ENCODE data around the gene FNTB. TPM values are rescaled to one million over a fixed set of nuclear protein-coding genes. Genes with fewer than 3 reads are reported as not detected.

FNTB gene
- total RNA-seq, 1 experiment from 2014 or later: 28.1 TPM

GRCh38 chr14:65079201-65079600 lies 92.5 kb downstream of the FNTB start:
- intact Hi-C loops (cut with micrococcal nuclease): no loop called here
- no peak overlapping the region for H3K27ac ChIP-seq (ENCODE audit: low read length)
- no peak for TF ChIP-seq CTCF (conservative IDR thresholded peaks at IDR 0.05; ENCODE audit: low read depth, low read length)
- no peak for TF ChIP-seq EZH2 (IDR thresholded peaks at IDR 0.05; ENCODE audit: low read length, unreplicated experiment)
- TF ChIP-seq EZH2phosphoT487 (IDR thresholded peaks at IDR 0.05; ENCODE audit: borderline replicate concordance, low read length): no peak
- BruUV-seq (replicated peaks): no TSS peak
- H3K27me3 ChIP-seq (ENCODE audit: low read length): no peaks in the 10 kb centered on the region
- ChIA-PET POLR2A (ENCODE audit: unreplicated experiment) (no interaction called here), CTCF (no interaction called here)
- H3K9me2 ChIP-seq (replicated peaks; ENCODE audit: low read length): no peaks in the 10 kb centered on the region
- peaks cover 7% of the 10 kb centered on the region; the same call in 1 of the 2 replicates for H3K79me2 ChIP-seq (ENCODE audit: low read length)
- no peak for ATAC-seq
- H3K9ac ChIP-seq (ENCODE audit: low read length): no peak overlapping the region
- H3K4me2 ChIP-seq (ENCODE audit: low read length): no peak overlapping the region
- H2AFZ ChIP-seq (ENCODE audit: low read length): no peak overlapping the region
- H3F3A ChIP-seq (ENCODE audit: low read length, unreplicated experiment): no peaks in the 10 kb centered on the region
- peaks cover 54% of the 10 kb centered on the region for H3K36me3 ChIP-seq (ENCODE audit: low read depth, low read length)
- H3K9me3 ChIP-seq (ENCODE audit: low read length): no peaks in the 10 kb centered on the region
- H3K4me3 ChIP-seq (ENCODE audit: low read length): no peak overlapping the region
- no peaks in the 10 kb centered on the region for H3K4me1 ChIP-seq (ENCODE audit: insufficient read depth, low read length)
- H4K20me1 ChIP-seq (ENCODE audit: low read length): no peaks in the 10 kb centered on the region
- no peak for DNase-seq

GRCh38 chr14:65079768-65080167 lies 93.1 kb downstream of the FNTB start:
- no peaks in the 10 kb centered on the region for H3K9me3 ChIP-seq (ENCODE audit: low read length)
- TF ChIP-seq EZH2phosphoT487 (IDR thresholded peaks at IDR 0.05; ENCODE audit: borderline replicate concordance, low read length) (no peak), CTCF (conservative IDR thresholded peaks at IDR 0.05; ENCODE audit: low read depth, low read length) (no peak), EZH2 (IDR thresholded peaks at IDR 0.05; ENCODE audit: low read length, unreplicated experiment) (no peak)
- CTCF ChIA-PET: no interaction called here
- peaks cover 7% of the 10 kb centered on the region; the same call in 1 of the 2 replicates for H3K79me2 ChIP-seq (ENCODE audit: low read length)
- H3K4me3 ChIP-seq (ENCODE audit: low read length): no peak overlapping the region
- no peaks in the 10 kb centered on the region for H3F3A ChIP-seq (ENCODE audit: low read length, unreplicated experiment)
- H2AFZ ChIP-seq (ENCODE audit: low read length): no peak overlapping the region
- H3K4me2 ChIP-seq (ENCODE audit: low read length): no peak overlapping the region
- no peaks in the 10 kb centered on the region for H4K20me1 ChIP-seq (ENCODE audit: low read length)
- peaks cover 56% of the 10 kb centered on the region for H3K36me3 ChIP-seq (ENCODE audit: low read depth, low read length)
- no peak overlapping the region for H3K27ac ChIP-seq (ENCODE audit: low read length)
- POLR2A ChIA-PET (ENCODE audit: unreplicated experiment): no interaction called here
- H3K4me1 ChIP-seq (ENCODE audit: insufficient read depth, low read length): no peaks in the 10 kb centered on the region
- no peaks in the 10 kb centered on the region for H3K27me3 ChIP-seq (ENCODE audit: low read length)
- no TSS peak for BruUV-seq (replicated peaks)
- no peak overlapping the region for H3K9ac ChIP-seq (ENCODE audit: low read length)
- intact Hi-C loops (cut with micrococcal nuclease): no loop called here
- DNase-seq (no peak), ATAC-seq (no peak)
- no peaks in the 10 kb centered on the region for H3K9me2 ChIP-seq (replicated peaks; ENCODE audit: low read length)

GRCh38 chr14:65080960-65081747 lies 94.5 kb downstream of the FNTB start:
- H2AFZ ChIP-seq (ENCODE audit: low read length): no peak overlapping the region
- H3F3A ChIP-seq (ENCODE audit: low read length, unreplicated experiment): no peaks in the 10 kb centered on the region
- intact Hi-C loops (cut with micrococcal nuclease): no loop called here
- no peak for DNase-seq
- CTCF ChIA-PET: no interaction called here
- H3K9me2 ChIP-seq (replicated peaks; ENCODE audit: low read length): no peaks in the 10 kb centered on the region
- TF ChIP-seq EZH2phosphoT487 (IDR thresholded peaks at IDR 0.05; ENCODE audit: borderline replicate concordance, low read length): no peak
- TF ChIP-seq CTCF (conservative IDR thresholded peaks at IDR 0.05; ENCODE audit: low read depth, low read length): no peak
- no peak for TF ChIP-seq EZH2 (IDR thresholded peaks at IDR 0.05; ENCODE audit: low read length, unreplicated experiment)
- no peaks in the 10 kb centered on the region for H3K27me3 ChIP-seq (ENCODE audit: low read length)
- no peak overlapping the region for H3K4me3 ChIP-seq (ENCODE audit: low read length)
- no peak overlapping the region for H3K27ac ChIP-seq (ENCODE audit: low read length)
- no peaks in the 10 kb centered on the region for H3K4me1 ChIP-seq (ENCODE audit: insufficient read depth, low read length)
- no peak overlapping the region for H3K4me2 ChIP-seq (ENCODE audit: low read length)
- peaks cover 7% of the 10 kb centered on the region; the same call in 1 of the 2 replicates for H3K79me2 ChIP-seq (ENCODE audit: low read length)
- H3K9ac ChIP-seq (ENCODE audit: low read length): no peak overlapping the region
- H3K36me3 ChIP-seq (ENCODE audit: low read depth, low read length): peaks cover 66% of the 10 kb centered on the region
- no peaks in the 10 kb centered on the region for H4K20me1 ChIP-seq (ENCODE audit: low read length)
- POLR2A ChIA-PET (ENCODE audit: unreplicated experiment): no interaction called here
- no peak for ATAC-seq
- BruUV-seq (replicated peaks): no TSS peak
- H3K9me3 ChIP-seq (ENCODE audit: low read length): no peaks in the 10 kb centered on the region

All from PC-3 (cell line).